Measurements from ENCODE around the gene NTN1. TPM values are rescaled to one million over a fixed set of nuclear protein-coding genes. Genes with fewer than 3 reads are reported as not detected.

The NTN1 gene
- total RNA-seq, 1 experiment from 2014 or later = 0.94 TPM

DNA sequence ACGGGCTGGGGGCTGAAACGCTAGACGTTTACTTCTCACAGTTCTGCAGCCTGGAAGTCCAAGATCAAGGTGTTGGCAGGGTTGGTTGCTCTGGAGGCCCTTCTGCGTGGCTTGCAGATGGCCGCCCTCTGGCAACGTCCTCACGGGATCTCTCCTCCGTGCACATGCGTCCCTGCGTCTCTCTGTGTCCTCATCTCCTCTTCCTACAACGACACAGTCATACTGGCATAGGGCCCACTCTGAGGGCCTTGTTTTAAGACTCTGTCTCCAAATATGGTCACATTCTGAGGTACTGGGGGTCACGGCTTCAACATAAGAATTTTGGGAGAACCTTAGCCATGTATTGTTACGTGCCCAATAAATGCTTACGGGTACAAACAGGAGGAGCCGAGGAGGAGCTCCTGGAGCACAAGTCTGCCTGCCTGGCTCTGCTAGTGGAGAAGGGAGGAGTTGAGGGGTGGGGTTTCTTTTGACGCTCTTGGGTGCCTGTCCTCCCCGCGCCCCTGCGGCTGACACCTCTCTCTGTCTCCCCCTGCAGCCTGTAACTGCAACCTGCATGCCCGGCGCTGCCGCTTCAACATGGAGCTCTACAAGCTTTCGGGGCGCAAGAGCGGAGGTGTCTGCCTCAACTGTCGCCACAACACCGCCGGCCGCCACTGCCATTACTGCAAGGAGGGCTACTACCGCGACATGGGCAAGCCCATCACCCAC, 141.1 kb downstream of the NTN1 start:
- no peak for DNase-seq
- no peaks in the 10 kb centered on the region for H3K9me3 Mint-ChIP-seq (ENCODE audit: low read depth, unreplicated experiment)
- H3K4me3 Mint-ChIP-seq (ENCODE audit: low read depth, unreplicated experiment) = no peak overlapping the region
- peaks cover 3% of the 10 kb centered on the region for H3K27me3 Mint-ChIP-seq (ENCODE audit: unreplicated experiment)
- H3K36me3 Mint-ChIP-seq (ENCODE audit: insufficient read depth, unreplicated experiment) = peaks cover 5% of the 10 kb centered on the region
- no peaks in the 10 kb centered on the region for H3K4me1 Mint-ChIP-seq (ENCODE audit: low read depth, unreplicated experiment)
- CTCF ChIA-PET = no interaction called here
- intact Hi-C loops (cut with micrococcal nuclease; ENCODE audit: unreplicated experiment) = no loop called here
- BruUV-seq (replicated peaks) = no TSS peak
- H3K27ac Mint-ChIP-seq (ENCODE audit: unreplicated experiment) = no peak overlapping the region
- TF ChIP-seq, protein P1, sequence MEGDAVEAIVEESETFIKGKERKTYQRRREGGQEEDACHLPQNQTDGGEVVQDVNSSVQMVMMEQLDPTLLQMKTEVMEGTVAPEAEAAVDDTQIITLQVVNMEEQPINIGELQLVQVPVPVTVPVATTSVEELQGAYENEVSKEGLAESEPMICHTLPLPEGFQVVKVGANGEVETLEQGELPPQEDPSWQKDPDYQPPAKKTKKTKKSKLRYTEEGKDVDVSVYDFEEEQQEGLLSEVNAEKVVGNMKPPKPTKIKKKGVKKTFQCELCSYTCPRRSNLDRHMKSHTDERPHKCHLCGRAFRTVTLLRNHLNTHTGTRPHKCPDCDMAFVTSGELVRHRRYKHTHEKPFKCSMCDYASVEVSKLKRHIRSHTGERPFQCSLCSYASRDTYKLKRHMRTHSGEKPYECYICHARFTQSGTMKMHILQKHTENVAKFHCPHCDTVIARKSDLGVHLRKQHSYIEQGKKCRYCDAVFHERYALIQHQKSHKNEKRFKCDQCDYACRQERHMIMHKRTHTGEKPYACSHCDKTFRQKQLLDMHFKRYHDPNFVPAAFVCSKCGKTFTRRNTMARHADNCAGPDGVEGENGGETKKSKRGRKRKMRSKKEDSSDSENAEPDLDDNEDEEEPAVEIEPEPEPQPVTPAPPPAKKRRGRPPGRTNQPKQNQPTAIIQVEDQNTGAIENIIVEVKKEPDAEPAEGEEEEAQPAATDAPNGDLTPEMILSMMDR (IDR thresholded peaks at IDR 0.05; ENCODE audit: unreplicated experiment) = no peak

DNA sequence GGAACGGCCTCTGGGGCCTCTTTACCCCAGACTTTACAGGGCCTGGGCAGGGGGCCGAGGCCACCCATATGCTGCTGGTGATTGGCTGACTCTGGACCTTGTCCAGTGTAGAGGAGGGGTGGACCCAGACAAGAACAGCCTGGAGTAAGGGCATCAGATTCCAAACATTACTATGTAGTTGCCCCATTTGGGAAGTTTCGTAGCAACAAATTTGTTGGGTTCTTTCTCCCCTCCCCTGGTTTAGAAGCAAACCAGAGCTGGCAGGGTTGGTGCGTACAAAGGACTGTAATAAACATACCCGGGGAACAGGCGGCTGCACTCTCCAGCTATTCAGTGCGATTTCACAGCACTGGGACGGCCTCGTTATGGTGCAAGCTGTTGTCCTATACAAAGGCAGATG, 145.5 kb downstream of the NTN1 start:
- TF ChIP-seq, protein P1 (IDR thresholded peaks at IDR 0.05; ENCODE audit: unreplicated experiment) = no peak
- Mint-ChIP-seq H3K4me1 (ENCODE audit: low read depth, unreplicated experiment) (no peaks in the 10 kb centered on the region), H3K27ac (ENCODE audit: unreplicated experiment) (no peak overlapping the region), H3K4me3 (ENCODE audit: low read depth, unreplicated experiment) (no peak overlapping the region), H3K36me3 (ENCODE audit: insufficient read depth, unreplicated experiment) (peaks cover 5% of the 10 kb centered on the region), H3K27me3 (ENCODE audit: unreplicated experiment) (no peaks in the 10 kb centered on the region), H3K9me3 (ENCODE audit: low read depth, unreplicated experiment) (no peaks in the 10 kb centered on the region)
- BruUV-seq (replicated peaks) = no TSS peak
- CTCF ChIA-PET = no interaction called here
- DNase-seq = no peak
- intact Hi-C loops (cut with micrococcal nuclease; ENCODE audit: unreplicated experiment) = no loop called here

DNA sequence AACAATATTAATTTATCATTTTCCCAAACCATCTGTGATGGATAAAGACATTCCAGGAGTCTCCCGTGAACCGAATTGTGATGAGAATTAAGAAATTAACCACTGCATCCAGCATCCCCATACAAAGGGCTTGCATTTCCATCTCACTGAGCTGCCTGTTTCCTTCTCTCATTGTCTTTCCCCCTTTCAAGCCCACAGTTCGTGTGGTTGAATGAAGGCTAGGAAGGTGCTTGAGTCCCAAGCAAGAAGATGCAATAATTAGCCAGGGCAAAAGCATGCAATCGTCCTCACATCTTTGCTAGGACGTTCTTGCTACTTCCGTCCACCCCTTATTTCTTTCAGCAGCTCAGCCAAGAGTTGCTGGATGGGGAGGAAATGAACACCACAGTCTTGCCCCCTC, 146.1 kb downstream of the NTN1 start:
- DNase-seq = no peak
- intact Hi-C loops (cut with micrococcal nuclease; ENCODE audit: unreplicated experiment) = no loop called here
- CTCF ChIA-PET = no interaction called here
- Mint-ChIP-seq H3K4me3 (ENCODE audit: low read depth, unreplicated experiment) (no peak overlapping the region), H3K27me3 (ENCODE audit: unreplicated experiment) (no peaks in the 10 kb centered on the region), H3K36me3 (ENCODE audit: insufficient read depth, unreplicated experiment) (peaks cover 5% of the 10 kb centered on the region), H3K9me3 (ENCODE audit: low read depth, unreplicated experiment) (no peaks in the 10 kb centered on the region), H3K27ac (ENCODE audit: unreplicated experiment) (no peak overlapping the region), H3K4me1 (ENCODE audit: low read depth, unreplicated experiment) (no peaks in the 10 kb centered on the region)
- no TSS peak for BruUV-seq (replicated peaks)
- TF ChIP-seq, protein P1 (IDR thresholded peaks at IDR 0.05; ENCODE audit: unreplicated experiment) = no peak

DNA sequence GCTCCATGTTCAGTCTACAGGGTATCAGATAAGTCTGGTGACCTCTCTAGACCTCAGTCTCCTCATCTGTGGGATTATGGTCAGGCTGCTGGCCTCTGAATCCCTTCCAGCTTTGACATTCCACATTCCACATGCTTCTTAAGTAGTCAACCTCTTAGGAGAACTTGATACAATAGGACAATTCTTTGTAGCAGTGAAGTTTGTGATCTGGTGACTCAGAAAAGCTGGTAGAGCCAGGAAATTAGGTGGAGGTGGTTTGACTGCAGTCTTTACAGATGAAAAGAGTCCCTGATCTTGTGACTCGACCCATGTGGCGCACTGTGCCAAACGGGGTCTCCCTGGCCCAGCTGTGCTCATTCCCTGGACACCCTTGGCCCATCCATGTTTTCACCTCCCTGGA, 147.8 kb downstream of the NTN1 start:
- Mint-ChIP-seq H3K4me1 (ENCODE audit: low read depth, unreplicated experiment) (no peaks in the 10 kb centered on the region), H3K36me3 (ENCODE audit: insufficient read depth, unreplicated experiment) (no peaks in the 10 kb centered on the region), H3K4me3 (ENCODE audit: low read depth, unreplicated experiment) (no peak overlapping the region), H3K9me3 (ENCODE audit: low read depth, unreplicated experiment) (no peaks in the 10 kb centered on the region), H3K27me3 (ENCODE audit: unreplicated experiment) (no peaks in the 10 kb centered on the region), H3K27ac (ENCODE audit: unreplicated experiment) (no peak overlapping the region)
- DNase-seq = no peak
- TF ChIP-seq, protein P1 (IDR thresholded peaks at IDR 0.05; ENCODE audit: unreplicated experiment) = no peak
- BruUV-seq (replicated peaks) = no TSS peak
- intact Hi-C loops (cut with micrococcal nuclease; ENCODE audit: unreplicated experiment) = no loop called here
- CTCF ChIA-PET = no interaction called here

Data from Calu3 (cell line).